Lower lobe of right lung (tissue), 2 donors: ENCODE measurements around the gene EXOC4. TPM values are rescaled to one million over a fixed set of nuclear protein-coding genes. Genes with fewer than 3 reads are reported as not detected.

Experiments
- ATAC-seq, 2 donors: fragments of 200-7000 bp; cut with Tn5 transposase; one replicate each; pipeline ENCODE4 v1.9.1; 2020 to 2022; ENCODE audit warnings: mild to moderate bottlenecking in 2 of 2, moderate library complexity in 2 of 2
- DNase-seq: peaks from one replicate; pipeline ENCODE4 v3.0.0-alpha.2; 2020
- H3K27ac ChIP-seq: fragments of 200-600 bp; one replicate; pipeline ENCODE4 v1.8.0; 2022
- H3K27me3 ChIP-seq: fragments of 200-600 bp; one replicate; pipeline ENCODE4 v1.8.0; 2022; ENCODE audit warnings: low read depth
- H3K36me3 ChIP-seq: fragments of 200-600 bp; one replicate; pipeline ENCODE4 v1.8.0; 2022; ENCODE audit warnings: mild to moderate bottlenecking
- H3K4me1 ChIP-seq: fragments of 200-600 bp; one replicate; pipeline ENCODE4 v1.8.0; 2022
- H3K4me3 ChIP-seq: fragments of 200-600 bp; one replicate; pipeline ENCODE4 v1.8.0; 2022; ENCODE audit warnings: mild to moderate bottlenecking
- H3K9me3 ChIP-seq: fragments of 200-600 bp; one replicate; pipeline ENCODE4 v1.8.0; 2022
- CTCF ChIP-seq: fragments of 200-600 bp; IDR thresholded peaks from one replicate; pipeline ENCODE4 v1.8.0; 2022; ENCODE audit warnings: antibody characterized with exemption, mild to moderate bottlenecking
- intact Hi-C: fragments of 100-400 bp; cut with DNase I; formaldehyde crosslinking; loops from one replicate; pipeline ENCODE4 v1.11.0; 2022
- total RNA-seq: library from RNA; stranded (reverse); fragmentation: NEBNext Ultra II Directional; extraction: Animal tissue kit (Norgen Biotek cat#: 25700); gene quantifications from one replicate; pipeline ENCODE4 v1.2.1, GENCODE V29; 2021
- donor health status: DM: no; HTN: yes; CAD: no; lungs with severe emphysema.

Gene EXOC4
- total RNA-seq, 1 donor from 2014 or later = 80.2 TPM

- Histone ChIP-seq H3K4me3 (no peak overlapping the region), H3K27ac (no peak overlapping the region), H3K36me3 (peaks cover 11% of the 10 kb centered on the region), H3K4me1 (no peaks in the 10 kb centered on the region), H3K27me3 (no peaks in the 10 kb centered on the region), H3K9me3 (no peaks in the 10 kb centered on the region)
- intact Hi-C loops = no loop called here
- ATAC-seq = no peak
- DNase-seq = no peak
- TF ChIP-seq CTCF = no peak
These were observed 224.9 kb downstream of the EXOC4 start for GRCh38 chr7:133477791-133478190.

- TF ChIP-seq CTCF = no peak
- Histone ChIP-seq H3K4me3 (no peak overlapping the region), H3K4me1 (no peaks in the 10 kb centered on the region), H3K27me3 (no peaks in the 10 kb centered on the region), H3K27ac (no peak overlapping the region), H3K9me3 (no peaks in the 10 kb centered on the region), H3K36me3 (peaks cover 11% of the 10 kb centered on the region)
- DNase-seq (no peak), ATAC-seq (no peak)
- intact Hi-C loops = no loop called here
These were observed 225.8 kb downstream of the EXOC4 start for GRCh38 chr7:133478591-133479135.

DNA sequence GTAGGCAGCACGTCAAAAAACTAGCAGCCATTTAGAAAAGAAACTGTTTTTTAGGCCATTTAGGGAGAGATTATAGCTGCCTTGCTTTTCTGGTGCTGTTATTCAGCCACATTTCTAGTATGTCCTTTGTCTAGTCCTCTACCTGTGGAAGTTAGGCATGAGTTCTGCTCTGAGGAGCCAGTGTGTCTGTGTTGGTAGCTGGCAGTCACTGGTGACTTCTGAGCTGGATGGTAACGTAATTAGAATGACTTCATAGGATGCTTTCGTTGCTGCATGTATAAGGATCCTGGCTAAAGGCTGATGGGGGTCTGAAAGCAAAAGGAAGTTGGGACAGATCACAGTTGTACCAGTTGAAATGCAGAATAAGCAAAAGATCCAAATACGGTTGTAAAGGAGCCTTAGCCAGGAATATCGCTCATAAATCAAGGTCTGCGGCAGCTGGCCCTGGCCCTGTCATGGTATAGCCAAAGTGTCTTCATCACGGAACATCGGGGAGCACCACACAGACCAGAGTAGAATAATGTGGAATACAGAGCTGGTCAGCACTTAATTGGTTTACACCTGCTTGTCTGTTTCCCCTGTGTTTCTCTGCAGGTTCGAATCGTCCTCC is 226.7 kb downstream of the EXOC4 start:
- no peak for ATAC-seq
- no peak for DNase-seq
- Histone ChIP-seq H3K27me3 (no peaks in the 10 kb centered on the region), H3K27ac (no peak overlapping the region), H3K4me3 (no peak overlapping the region), H3K9me3 (no peaks in the 10 kb centered on the region), H3K36me3 (peaks cover 11% of the 10 kb centered on the region), H3K4me1 (no peaks in the 10 kb centered on the region)
- TF ChIP-seq CTCF = no peak
- intact Hi-C loops = no loop called here

DNA sequence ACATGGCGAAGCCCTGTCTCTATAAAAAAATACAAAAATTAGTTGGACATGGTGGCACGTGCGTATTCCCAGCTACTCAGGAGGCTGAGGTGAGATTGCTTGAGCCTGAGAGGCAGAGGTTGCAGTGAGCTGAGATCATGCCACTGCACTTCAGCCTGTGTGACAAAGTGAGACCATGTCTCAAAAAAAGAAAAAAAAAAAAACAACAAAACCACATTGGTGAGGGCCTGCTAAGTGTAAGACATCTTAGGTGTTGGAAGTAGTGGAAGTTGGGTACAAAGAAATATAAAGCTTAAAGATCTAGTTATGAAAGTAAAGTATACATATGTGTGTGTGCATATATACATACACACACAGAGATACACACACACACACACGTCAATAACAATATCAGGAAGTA is 228.0 kb downstream of the EXOC4 start:
- intact Hi-C loops = no loop called here
- ATAC-seq (no peak), DNase-seq (no peak)
- Histone ChIP-seq H3K27me3 (no peaks in the 10 kb centered on the region), H3K4me1 (no peaks in the 10 kb centered on the region), H3K4me3 (no peak overlapping the region), H3K9me3 (no peaks in the 10 kb centered on the region), H3K36me3 (peaks cover 11% of the 10 kb centered on the region), H3K27ac (no peak overlapping the region)
- no peak for TF ChIP-seq CTCF

DNA sequence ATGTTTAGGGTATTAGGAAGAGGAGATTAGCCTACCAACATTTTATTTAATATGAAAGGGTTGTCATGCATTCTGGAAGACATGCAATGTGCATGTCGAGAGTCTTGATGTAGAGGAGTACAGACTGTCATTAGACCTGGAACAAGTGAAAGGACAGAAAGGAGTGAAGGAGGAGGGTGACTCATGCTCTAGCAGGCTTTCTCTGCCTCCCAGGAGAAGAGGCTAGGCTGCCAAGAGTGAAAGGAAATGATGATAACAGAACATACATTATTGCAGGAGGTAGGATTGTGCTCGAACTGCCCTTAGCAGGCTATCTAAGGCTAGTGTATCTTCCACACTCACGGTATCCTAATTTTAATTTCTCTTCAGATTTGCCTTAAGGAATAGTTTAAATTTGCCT is 228.8 kb downstream of the EXOC4 start:
- Histone ChIP-seq H3K4me1 (no peaks in the 10 kb centered on the region), H3K9me3 (no peaks in the 10 kb centered on the region), H3K27me3 (no peaks in the 10 kb centered on the region), H3K4me3 (no peak overlapping the region), H3K27ac (no peak overlapping the region), H3K36me3 (peaks cover 11% of the 10 kb centered on the region)
- intact Hi-C loops = no loop called here
- ATAC-seq (no peak), DNase-seq (no peak)
- TF ChIP-seq CTCF = no peak
